Right cardiac atrium (tissue), 5 donors: ENCODE data around the gene PRRT1. TPM values are rescaled to one million over a fixed set of nuclear protein-coding genes. Genes with fewer than 3 reads are reported as not detected.
A peak's percentile ranks its signal among the peaks of the same experiment; 100 is the strongest.
"Not testable (repeated sequence)": the region's sequence is repeated elsewhere in the genome, so short reads cannot be mapped to it uniquely, and the experiment has no call there.

Experiments
- ATAC-seq, 2 donors: fragments of 200-7000 bp; cut with Tn5 transposase; one replicate each; pipeline versions ENCODE4 v1.8.0 to v1.9.1; 2020; ENCODE audit warnings: moderate library complexity in 2 of 2, mild to moderate bottlenecking in 1 of 2
- DNase-seq, 3 donors: peaks; one replicate each; pipeline ENCODE4 v3.0.0-alpha.2; 2020
- H3K27ac ChIP-seq: one replicate; pipeline ENCODE4 v1.5.1; 2013; ENCODE audit warnings: mild to moderate bottlenecking, low read length, control low read depth, moderate library complexity
- H3K27me3 ChIP-seq: one replicate; pipeline ENCODE4 v1.6.1; 2013; ENCODE audit not compliant: control insufficient read depth, insufficient read depth
- H3K4me1 ChIP-seq: one replicate; pipeline ENCODE4 v1.6.1; 2013; ENCODE audit warnings: low read length; ENCODE audit not compliant: control insufficient read depth, insufficient read depth
- H3K4me3 ChIP-seq: one replicate; pipeline ENCODE4 v1.5.1; 2013; ENCODE audit warnings: low read length, control low read depth
- H3K9me3 ChIP-seq: one replicate; pipeline ENCODE4 v1.6.1; 2013; ENCODE audit warnings: low read length; ENCODE audit not compliant: control insufficient read depth
- WGBS: extraction: QIAGEN DNeasy Blood & Tissue Kit; methylation state at CpG from one replicate; pipeline ENCODE4 v1.1.7; 2013; 5-methylcytosine and 5-hydroxymethylcytosine counted together
- intact Hi-C, 4 donors: fragments of 100-400 bp; cut with DNase I; formaldehyde crosslinking; loops; one replicate each; pipeline versions ENCODE4 v1.11.0 to v1.14.0; 2022 to 2023
- polyA plus RNA-seq: library from polyadenylated mRNA; stranded (reverse); fragments of 200-250 nt; gene quantifications from one replicate; pipeline ENCODE4 v1.2.3, GENCODE V29; 2013
- total RNA-seq, 4 donors: library from RNA; stranded (reverse); fragmentation: NEBNext Ultra II Directional; extraction: Animal tissue kit (Norgen Biotek cat#: 25700); gene quantifications; one replicate each; pipeline ENCODE4 v1.2.1, GENCODE V29; 2021
- donor health status: healthy with polysubstance abuse.
- donor health status: DM: no; HTN: yes; CAD: no.
- donor health status: DM: no; HTN: no; CAD: no.
- donor health status: DM: no; HTN: yes; CAD: no; lungs with severe emphysema.
- donor health status: DM: yes; HTN: yes; CAD: no.

PRRT1 gene
- total and polyA plus RNA-seq, 5 donors: 1.5 to 3.3 (median 1.9) TPM

- peaks cover 9% of the 10 kb centered on the region for H3K4me1 ChIP-seq
- H3K9me3 ChIP-seq: no peaks in the 10 kb centered on the region
- H3K27ac ChIP-seq: peak overlapping the region; percentile 19
- intact Hi-C loops: no loop called here
- WGBS: 61% methylated on average over 12 of the region's 12 CpGs
- no peak for DNase-seq
- no peak for ATAC-seq
- H3K27me3 ChIP-seq: no peaks in the 10 kb centered on the region
- H3K4me3 ChIP-seq: no peak overlapping the region
Observed at GRCh38 chr6:32187009-32187709, 35.4 kb upstream of the PRRT1 start.

DNA sequence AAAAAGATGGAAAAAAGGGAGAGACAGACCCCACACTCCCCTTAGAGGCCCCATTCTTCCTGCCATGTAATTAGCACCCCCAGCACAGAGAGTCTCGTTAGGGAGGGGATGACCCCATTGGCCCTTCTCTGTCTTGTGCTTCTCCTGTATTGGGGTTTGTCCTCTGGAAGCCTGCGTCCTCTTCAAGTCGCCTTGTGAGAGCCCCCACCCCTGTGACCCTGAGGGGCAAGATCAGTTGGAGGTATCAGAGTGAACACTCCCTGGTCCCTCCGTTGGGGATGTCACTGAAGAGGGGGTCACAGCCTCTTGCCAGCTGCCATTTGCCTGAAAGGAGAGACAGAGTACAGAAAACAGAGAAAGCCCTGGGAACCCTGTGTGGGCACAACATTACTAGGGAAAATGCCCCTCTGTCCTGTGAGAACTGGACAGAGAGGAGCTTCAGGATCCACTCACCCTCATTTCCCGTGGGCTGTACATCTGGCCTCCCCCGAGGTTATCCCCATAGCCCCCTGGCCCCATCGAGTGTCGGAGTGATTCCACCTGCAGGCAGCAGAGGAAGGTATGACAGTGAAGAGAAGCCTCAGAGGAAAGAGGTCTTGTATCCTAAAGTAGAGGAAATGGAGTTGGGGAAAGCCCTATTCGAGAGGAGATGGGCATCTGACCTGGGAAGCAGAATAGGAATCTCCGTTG lies 34.6 kb upstream of the PRRT1 start:
- H3K27me3 ChIP-seq, H3K9me3 ChIP-seq, H3K4me3 ChIP-seq, ATAC-seq, intact Hi-C loops, DNase-seq, H3K4me1 ChIP-seq: not testable (repeated sequence)
- peak overlapping the region; percentile 88 for H3K27ac ChIP-seq
- WGBS: 60% methylated on average over 10 of the region's 10 CpGs

DNA sequence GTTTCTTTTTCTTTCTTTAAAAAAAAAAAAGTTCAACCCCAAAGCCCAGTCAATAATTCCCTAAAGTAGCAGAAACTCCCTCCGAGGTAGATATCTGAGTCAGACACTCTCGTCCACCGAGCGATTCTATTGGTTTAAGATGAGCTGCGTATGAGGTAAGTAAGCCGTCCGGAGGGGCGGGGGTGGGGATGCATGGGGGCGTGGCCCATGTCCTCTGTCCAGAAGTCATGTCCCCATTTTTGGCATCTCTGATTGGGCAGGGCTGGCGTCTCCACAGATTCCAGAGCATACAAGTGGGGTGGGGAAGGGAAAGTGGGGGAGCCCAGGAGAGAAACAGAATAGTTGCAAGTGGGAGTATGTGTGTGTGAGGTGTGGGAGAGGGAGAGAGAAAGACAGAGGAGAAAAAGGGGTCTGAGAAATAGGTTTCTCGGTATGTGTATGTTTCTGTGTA lies 34.0 kb upstream of the PRRT1 start:
- peak overlapping the region; percentile 88 for H3K27ac ChIP-seq
- H3K4me1 ChIP-seq, intact Hi-C loops, H3K4me3 ChIP-seq, H3K27me3 ChIP-seq, H3K9me3 ChIP-seq: not testable (repeated sequence)
- peak; percentile 89 to 95 (median 94) for DNase-seq
- ATAC-seq: peak; percentile 65 to 74
- WGBS: 13% methylated on average over 11 of the region's 11 CpGs

GRCh38 chr6:32184084-32184640 lies 32.4 kb upstream of the PRRT1 start, which contains the start of gene AGER:
Gene AGER (minus strand): TSS chr6:32184253. CDS start chr6:32184222, 31 bp downstream.
- ATAC-seq (no peak), DNase-seq (no peak)
- 70% methylated on average over 6 of the region's 6 CpGs for WGBS
- peaks cover 8% of the 10 kb centered on the region for H3K4me1 ChIP-seq
- peak within 1 kb of the TSS; percentile 48 for H3K27ac ChIP-seq
- H3K27me3 ChIP-seq: no peaks in the 10 kb centered on the region
- H3K9me3 ChIP-seq: no peaks in the 10 kb centered on the region
- H3K4me3 ChIP-seq: no peak within 1 kb of the TSS
- intact Hi-C loops: no loop called here

DNA sequence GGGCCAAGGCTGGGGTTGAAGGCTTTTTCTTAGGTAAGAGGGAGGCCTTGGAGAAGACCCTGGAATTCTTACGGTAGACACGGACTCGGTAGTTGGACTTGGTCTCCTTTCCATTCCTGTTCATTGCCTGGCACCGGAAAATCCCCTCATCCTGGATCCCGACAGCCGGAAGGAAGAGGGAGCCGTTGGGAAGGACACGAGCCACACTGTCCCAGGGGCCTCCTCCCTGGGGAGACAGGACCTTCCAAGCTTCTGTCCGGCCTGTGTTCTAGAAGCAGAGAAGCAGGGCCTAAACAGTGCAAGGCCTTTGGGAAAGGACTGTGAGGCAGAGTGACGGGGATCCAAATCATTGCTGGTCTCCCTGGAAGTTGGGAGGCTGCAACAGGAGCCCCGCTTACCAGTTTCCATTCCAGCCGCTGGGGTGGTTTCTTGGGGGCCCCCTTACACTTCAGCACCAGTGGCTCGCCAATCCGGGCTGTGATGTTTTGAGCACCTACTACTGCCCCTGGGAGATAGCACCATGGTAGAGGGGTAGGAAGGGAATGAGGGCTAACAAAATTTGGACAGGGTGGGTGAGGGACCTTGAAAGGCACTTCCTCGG lies 31.8 kb upstream of the PRRT1 start:
- intact Hi-C loops: no loop called here
- ATAC-seq: no peak
- Histone ChIP-seq H3K9me3 (no peaks in the 10 kb centered on the region), H3K4me1 (peaks cover 9% of the 10 kb centered on the region), H3K4me3 (no peak overlapping the region), H3K27ac (peak overlapping the region; percentile 48), H3K27me3 (no peaks in the 10 kb centered on the region)
- 70% methylated on average over 15 of the region's 15 CpGs for WGBS
- peak in 1 of 3 donors; percentile 67 for DNase-seq

- ATAC-seq (no peak), DNase-seq (no peak)
- WGBS: 79% methylated on average over 3 of the region's 3 CpGs
- intact Hi-C loops: no loop called here
- Histone ChIP-seq H3K4me1 (peaks cover 9% of the 10 kb centered on the region), H3K4me3 (no peak overlapping the region), H3K9me3 (no peaks in the 10 kb centered on the region), H3K27ac (peak overlapping the region; percentile 21), H3K27me3 (no peaks in the 10 kb centered on the region)
Observed at GRCh38 chr6:32183030-32183429, 31.3 kb upstream of the PRRT1 start.

DNA sequence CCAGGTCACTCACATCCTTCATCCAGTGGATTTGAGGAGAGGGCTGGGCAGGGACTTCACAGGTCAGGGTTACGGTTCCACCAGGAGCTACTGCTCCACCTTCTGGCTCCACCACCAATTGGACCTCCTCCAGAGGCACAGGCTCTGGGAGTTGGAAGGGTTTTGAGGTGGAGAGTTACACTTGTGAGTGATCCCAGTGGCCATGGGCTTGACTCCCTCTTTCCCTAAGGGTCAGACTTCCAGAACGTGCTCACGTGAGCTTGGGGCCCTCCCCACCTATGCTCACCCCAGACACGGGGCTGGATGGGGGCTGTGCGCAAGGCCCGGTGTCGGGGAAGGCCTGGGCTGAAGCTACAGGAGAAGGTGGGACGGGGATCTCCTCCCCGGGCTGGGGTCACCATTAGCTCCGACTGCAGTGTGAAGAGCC lies 30.8 kb upstream of the PRRT1 start:
- Histone ChIP-seq H3K9me3 (no peaks in the 10 kb centered on the region), H3K27me3 (no peaks in the 10 kb centered on the region), H3K27ac (no peak overlapping the region), H3K4me1 (peaks cover 9% of the 10 kb centered on the region), H3K4me3 (no peak overlapping the region)
- ATAC-seq (no peak), DNase-seq (peak in 1 of 3 donors; percentile 18)
- 82% methylated on average over 10 of the region's 10 CpGs for WGBS
- intact Hi-C loops: no loop called here

- no peak for ATAC-seq
Observed at GRCh38 chr6:32181915-32182529, 30.3 kb upstream of the PRRT1 start.

DNA sequence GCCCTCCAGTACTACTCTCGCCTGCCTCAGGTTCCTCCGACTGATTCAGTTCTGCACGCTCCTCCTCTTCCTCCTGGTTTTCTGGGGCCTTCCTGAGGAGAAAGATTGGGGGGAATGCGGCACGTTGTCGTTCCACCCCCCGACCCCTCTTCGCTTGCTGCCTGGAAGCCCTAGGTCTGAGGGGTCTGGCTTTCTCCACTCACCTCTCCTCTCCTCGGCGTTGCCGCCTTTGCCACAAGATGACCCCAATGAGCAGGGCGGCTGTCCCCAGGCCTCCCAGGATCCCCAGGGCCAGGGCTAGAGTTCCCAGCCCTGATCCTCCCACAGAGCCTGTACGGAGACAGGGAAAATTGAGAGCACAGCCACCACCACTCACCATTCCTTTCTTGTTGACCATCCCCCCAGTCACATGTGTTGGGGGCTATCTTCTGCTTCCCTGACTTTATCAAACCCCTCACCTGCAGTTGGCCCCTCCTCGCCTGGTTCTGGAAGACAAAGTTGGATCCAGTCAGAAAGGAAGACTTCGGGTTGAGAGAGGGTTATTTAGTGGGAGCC lies 29.5 kb upstream of the PRRT1 start:
- DNase-seq (peak in 1 of 3 donors; percentile 43), ATAC-seq (no peak)
- Histone ChIP-seq H3K4me3 (no peak overlapping the region), H3K27ac (no peak overlapping the region), H3K9me3 (no peaks in the 10 kb centered on the region), H3K4me1 (peaks cover 8% of the 10 kb centered on the region), H3K27me3 (no peaks in the 10 kb centered on the region)
- WGBS: 85% methylated on average over 15 of the region's 15 CpGs
- intact Hi-C loops: no loop called here

More at GRCh38 chr6:32181915-32182529, 30.3 kb upstream of the PRRT1 start:
- 67% methylated on average over 10 of the region's 10 CpGs for WGBS
- Histone ChIP-seq H3K27ac (no peak overlapping the region), H3K4me3 (no peak overlapping the region), H3K4me1 (peaks cover 9% of the 10 kb centered on the region), H3K27me3 (no peaks in the 10 kb centered on the region), H3K9me3 (no peaks in the 10 kb centered on the region)
- intact Hi-C loops: no loop called here
- DNase-seq: peak in 1 of 3 donors; percentile 58

DNA sequence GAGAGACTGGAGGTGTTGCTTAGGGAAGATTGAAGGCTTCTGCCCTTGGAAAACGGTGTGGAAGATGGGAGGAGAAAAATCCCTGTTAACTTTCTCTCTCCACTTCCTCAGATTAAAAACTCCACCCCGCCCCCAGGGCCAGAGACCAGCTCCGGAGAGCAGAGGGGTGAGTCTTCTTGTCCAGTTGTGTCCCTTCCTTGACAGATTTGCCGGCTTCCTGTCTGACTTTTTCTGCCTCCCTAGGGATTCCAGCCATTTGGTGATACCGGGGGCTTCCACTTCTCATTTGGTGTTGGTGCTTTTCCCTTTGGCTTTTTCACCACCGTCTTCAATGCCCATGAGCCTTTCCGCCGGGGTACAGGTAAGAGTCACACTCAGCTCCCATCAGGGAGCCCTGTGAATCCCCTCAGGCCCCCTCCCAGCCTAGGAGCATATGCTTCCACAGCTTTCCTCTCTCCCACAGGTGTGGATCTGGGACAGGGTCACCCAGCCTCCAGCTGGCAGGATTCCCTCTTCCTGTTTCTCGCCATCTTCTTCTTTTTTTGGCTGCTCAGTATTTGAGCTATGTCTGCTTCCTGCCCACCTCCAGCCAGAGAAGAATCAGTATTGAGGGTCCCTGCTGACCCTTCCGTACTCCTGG lies 28.1 kb upstream of the PRRT1 start:
- 57% methylated on average over 10 of the region's 10 CpGs for WGBS
- H3K4me1 ChIP-seq: peaks cover 4% of the 10 kb centered on the region
- no peaks in the 10 kb centered on the region for H3K9me3 ChIP-seq
- ATAC-seq: no peak
- H3K4me3 ChIP-seq: no peak overlapping the region
- H3K27me3 ChIP-seq: no peaks in the 10 kb centered on the region
- no peak overlapping the region for H3K27ac ChIP-seq
- peak in 1 of 3 donors; percentile 52 for DNase-seq
- intact Hi-C loops: loop anchor here in 1 of 4 donors (10.0 kb wide), 1 partner anchor 55 kb away; the partner anchor contains the start of gene ATF6B
